ENCODE data around the gene CREG2.

- TF ChIP-seq EZH2 (IDR thresholded peaks at IDR 0.05; ENCODE audit: insufficient read depth, poor library complexity, severe bottlenecking) = no peak
- no peak for TF ChIP-seq EZH2phosphoT487 (IDR thresholded peaks at IDR 0.05; ENCODE audit: insufficient read depth, low read depth)
Measured at GRCh38 chr2:101307950-101308431, 79.3 kb downstream of the CREG2 start.

All from GM23248 (cell line).